Activated T-helper 1 cell treated with Interleukin-2 at 50 U/mL for 16 hours (primary cell): Measurements from ENCODE around the gene TSPAN1.

Experiments used
- DNase-seq: peaks from one replicate; pipeline ENCODE4 v3.0.0-alpha.2; 2020; ENCODE audit warnings: low read depth

TSPAN1 gene

DNA sequence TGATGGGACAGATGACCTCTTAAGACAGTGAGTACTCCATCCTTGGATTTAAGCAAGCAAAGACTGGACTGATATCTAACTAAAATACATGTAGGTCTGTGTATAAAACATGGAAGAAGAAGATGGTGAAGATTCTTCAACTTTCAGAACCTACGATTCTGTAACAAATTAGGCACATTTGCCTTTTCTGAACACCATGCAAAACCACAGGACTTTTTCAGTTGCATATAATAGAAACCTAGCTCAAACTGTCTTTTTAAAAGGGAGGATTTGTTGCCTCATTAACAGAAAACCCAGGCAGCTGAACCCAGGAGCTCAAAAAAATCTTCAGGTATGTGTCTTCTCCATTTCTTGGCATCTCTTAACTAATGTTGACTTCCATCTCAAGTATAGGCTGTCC lies 14.7 kb upstream of the TSPAN1 start:
- DNase-seq, result no peak

DNA sequence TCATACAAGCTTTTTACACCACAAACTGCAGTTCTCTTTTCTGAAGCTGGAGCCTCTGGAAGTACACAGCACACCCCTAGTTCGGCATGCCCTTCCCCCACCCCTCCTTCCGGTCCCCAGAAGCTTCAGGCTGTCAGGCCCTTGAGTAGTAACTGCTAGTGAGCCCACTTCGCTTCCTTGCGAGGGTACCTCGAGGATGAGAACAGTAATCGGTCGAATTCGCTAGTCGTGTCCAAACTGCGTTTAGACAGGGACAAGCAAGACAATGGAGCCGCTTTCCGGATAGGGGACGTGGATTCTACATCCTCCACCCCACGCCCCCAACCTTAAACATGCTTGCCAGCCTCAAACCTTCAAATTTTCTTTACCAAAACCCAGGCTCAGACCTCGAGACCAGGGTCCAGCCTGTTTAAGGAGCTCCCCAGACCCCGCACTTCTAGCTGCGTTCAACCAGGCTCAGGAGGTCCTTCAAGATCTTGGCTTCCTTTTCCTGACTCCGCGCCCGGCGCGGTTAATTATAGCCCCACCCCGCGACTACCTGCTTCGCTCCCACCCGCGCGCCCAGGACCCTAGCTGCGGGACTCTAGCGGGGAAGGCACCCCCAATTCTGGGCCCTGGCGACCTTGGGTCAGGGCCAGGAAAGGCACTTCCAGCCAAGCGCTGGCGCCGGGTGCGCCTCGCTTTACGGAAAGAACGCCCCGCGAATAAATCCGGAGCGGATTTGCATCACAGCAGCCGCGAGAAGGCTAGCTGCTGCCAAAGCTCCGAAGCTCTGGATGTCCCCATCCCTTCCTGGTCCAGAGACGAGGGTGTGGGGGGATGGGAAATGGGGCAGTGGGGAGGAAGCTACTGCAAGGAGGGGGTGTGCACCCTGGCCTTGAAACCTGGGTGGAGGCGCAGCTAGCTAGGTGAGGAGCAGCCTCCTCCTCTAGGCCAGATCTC lies 8.1 kb upstream of the TSPAN1 start:
- DNase-seq, result peak; percentile 11

GRCh38 chr1:46168477-46168876 lies 6.4 kb upstream of the TSPAN1 start:
- DNase-seq, result no peak

- DNase-seq, result no peak
These were observed 5.0 kb upstream of the TSPAN1 start for GRCh38 chr1:46169811-46170454.

GRCh38 chr1:46171351-46171750 lies 3.5 kb upstream of the TSPAN1 start:
- no peak for DNase-seq

- DNase-seq, result no peak
These were observed 3.0 kb upstream of the TSPAN1 start for GRCh38 chr1:46171871-46172270.

GRCh38 chr1:46172321-46172720 lies 2.6 kb upstream of the TSPAN1 start:
- no peak for DNase-seq

- no peak for DNase-seq
These were observed 1.5 kb upstream of the TSPAN1 start for GRCh38 chr1:46173361-46173856.

- DNase-seq, result no peak
These were observed 356 bp downstream of the TSPAN1 start for GRCh38 chr1:46175243-46175642.

DNA sequence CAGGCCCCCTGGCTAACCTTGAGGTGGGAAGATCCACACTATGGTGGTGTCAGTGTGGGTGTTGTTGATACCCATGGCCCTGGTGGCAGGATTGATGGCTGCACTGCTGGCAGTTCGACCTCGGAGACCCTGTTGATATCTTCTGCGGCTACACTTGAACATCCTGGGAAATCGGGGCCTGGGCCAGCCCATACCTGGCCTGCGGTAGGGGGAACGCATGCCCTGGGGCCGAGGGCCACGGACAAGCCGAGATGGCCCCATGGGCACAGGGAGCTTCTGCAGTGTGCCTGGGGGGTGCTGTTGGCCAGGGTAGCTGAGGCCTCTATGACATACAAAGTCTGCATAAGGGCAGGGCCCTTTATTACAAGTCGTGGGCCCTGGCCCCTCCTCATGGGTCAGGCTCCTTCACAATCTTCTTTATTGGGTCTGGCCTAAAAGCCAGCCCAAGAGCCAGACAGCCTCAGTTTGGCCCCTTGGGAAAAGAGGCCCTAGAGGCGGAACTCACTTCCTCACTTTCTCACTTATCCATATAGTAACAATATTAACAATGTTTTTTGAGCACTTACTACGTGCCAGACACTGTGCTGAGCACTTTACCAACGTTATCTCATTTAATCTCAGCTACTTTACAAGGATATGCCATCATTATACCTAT lies 1.5 kb downstream of the TSPAN1 start, which contains the start of gene P3R3URF:
P3R3URF (minus strand) TSS at position 278 of the 655 bp plus-strand sequence; CDS start at position 261, 17 bp downstream.
- no peak for DNase-seq

DNA sequence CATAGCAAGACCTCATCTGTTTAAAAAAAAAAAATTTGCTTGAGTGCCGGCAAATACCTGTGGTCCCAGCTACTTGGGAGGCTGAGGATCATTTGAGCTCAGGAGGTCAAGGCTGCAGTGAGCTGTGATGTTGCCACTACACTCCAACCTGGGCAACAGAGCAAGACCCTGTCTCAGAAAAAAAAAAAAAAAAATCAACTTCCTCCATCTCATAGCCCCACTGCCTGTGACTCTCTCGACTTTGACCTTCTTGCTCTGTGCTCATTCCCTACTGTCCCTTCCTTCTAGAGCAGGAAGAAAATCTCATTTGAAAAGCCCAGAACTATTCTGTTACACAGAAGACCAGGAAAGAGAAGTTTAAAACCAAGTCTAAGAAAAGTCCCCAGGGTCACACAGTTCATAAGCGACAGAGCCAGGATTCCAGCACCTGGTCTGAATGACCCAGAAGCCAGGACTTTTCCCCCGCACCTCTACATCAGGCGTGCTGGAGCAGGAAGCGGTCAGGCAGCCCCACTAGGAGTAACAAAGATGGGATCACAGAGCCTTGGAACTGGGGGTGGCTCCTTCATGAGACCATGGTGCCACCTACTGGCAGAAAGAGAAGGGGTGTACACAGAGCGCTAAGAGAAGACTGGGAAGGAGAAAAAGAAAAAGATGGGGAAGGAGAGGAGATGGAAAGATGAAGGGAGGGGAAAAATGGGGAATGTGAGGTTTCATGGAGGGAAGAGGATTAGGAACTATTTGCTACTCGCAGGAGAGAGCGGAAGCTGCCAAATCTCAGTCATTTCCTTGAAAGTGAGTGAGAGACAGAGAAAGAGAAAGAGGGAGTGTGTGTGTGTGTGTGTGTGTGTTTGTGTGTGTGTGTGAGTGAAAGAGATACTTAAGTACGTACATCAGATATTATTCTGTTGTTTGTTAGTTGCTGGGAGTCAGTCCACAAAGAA lies 4.5 kb downstream of the TSPAN1 start:
- peak; percentile 37 for DNase-seq

DNA sequence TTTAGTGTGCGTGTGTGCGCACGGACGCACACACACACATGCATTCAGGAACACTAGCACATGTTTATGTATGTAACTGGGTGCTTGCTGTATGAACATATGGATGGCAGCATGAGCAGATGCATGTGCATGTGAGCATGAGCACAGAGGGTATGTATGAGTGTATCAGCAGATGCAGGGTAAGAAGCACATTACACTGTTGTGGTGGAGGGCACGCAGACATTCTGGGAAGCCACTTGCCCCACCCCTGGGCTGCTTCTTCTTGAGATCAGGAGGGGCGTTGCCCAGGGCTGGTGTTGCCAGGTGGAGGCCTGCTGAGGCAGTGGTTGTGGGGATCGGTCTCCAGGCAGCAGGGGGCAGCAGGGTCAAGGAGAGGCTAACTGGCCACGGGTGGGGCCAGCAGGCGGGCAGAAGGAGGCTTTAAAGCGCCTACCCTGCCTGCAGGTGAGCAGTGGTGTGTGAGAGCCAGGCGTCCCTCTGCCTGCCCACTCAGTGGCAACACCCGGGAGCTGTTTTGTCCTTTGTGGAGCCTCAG lies 5.3 kb downstream of the TSPAN1 start:
- DNase-seq, result no peak

DNA sequence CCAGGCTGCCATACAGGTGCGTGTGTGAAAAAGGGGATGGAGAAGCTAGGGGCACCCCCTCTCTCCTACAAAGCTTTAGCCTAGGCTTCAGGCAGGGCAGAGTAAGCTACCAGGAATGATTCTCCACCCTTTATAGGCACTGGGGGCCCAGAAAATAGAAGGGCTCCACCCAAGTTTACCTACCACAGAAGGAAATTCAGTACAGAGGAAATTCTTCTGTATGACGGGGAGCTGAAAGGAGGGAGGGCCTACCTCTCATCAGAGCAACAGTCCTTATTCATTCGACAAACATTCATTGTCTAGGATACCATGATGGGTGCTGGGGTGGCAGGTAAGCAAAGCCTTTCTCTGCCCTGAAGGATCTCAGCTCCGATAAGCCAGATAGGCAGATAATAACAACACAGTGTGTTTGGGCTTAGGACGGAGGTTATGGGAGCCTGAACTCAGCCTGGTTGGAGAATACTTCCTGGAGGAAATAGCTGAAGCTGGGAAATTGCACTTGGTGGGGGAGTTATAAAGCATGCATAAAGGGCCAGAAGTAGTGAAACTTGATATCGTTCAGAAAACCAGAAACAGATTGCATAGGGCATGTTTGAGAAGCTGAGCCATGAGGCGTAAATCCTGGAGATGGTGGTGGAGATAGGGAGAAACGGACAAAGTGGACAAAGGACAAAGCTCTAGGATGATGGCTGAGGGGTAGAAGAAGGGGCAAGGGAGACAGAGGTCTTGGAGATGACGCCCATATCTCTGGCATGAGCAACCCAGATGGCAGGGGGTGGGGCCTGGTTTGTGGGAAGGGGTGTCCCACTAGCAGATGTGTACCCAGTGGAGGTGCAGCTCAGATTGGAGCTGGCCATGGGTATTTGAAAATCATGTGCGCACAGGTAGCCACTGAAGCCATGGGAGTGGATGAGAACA lies 6.7 kb downstream of the TSPAN1 start:
- no peak for DNase-seq

DNA sequence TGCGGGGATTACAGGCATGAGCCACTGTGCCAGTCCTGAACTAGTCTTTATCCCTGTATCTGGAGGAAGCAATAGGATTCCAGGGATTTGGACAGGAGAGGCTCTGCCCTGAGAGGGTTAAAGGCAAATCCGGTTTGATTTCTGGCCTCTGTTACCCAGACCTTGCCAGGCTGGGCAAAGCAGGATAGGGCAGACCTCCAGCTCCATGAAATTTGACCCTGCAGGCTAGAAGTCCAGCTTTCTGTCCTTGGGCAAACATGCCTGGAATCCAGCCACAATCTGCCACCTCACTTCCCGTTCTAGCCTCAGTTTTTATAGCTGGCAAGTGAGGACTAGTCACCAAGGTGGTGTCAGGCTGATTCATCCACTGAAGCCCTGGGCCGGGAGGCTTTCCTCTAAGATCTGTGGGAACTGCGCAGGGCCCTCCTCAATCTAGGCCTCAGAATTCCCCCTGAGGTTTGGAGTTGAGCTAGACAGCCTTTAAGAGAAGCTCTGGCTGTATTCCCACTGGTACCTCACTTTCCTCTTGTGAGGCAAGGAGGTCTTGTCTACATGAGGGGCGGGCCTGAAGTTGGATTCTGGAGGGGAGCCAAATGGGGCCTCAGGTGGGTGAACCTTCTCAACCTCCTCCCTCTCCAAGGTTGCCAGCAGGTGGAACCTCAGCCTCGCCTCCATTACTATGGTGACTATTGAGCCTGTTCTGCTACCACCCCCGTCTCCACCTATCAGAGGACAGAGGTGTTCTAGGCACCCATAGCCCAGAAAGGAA lies 8.4 kb downstream of the TSPAN1 start:
- no peak for DNase-seq

DNA sequence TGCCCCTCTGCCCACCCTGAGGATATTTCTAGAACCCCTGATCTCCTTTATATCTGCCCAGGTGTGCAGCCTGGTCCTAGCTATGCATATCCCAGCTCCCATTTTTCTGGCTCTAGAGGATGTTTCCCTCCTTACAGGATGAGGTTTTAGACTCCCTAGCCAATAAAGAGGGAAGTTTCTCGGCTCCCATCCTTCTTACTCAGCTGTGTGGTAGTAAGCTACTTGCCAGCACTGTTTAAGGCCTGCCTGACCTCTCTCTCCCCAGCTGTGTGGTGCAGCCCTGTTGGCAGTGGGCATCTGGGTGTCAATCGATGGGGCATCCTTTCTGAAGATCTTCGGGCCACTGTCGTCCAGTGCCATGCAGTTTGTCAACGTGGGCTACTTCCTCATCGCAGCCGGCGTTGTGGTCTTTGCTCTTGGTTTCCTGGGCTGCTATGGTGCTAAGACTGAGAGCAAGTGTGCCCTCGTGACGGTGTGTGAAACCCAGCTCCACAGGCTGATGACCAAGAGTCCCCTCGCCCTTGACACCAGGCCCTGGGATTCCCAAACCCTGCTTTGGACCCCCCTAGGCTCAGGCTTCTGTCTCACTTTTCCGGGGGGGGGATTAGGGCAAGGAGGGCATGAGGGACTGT lies 9.2 kb downstream of the TSPAN1 start:
- no peak for DNase-seq

GRCh38 chr1:46184920-46185658 lies 10.2 kb downstream of the TSPAN1 start:
- DNase-seq, result no peak

- no peak for DNase-seq
These were observed 11.2 kb downstream of the TSPAN1 start for GRCh38 chr1:46186076-46186475.
